Body of pancreas (tissue), 4 donors: ENCODE measurements around the gene DEFB113.

Experiments used
- POLR2A ChIP-seq, 3 donors: fragments of 450-650 bp; IDR thresholded peaks; one replicate each; pipeline ENCODE4 v1.6.1; 2016; ENCODE audit warnings: antibody characterized with exemption in 3 of 3, mild to moderate bottlenecking in 2 of 3
- TF ChIP-seq, protein P1 (sequence below), 7 experiments: fragments of 450-650 bp in 4 of 7; fragments of 200-600 bp in 3 of 7; sonication (generic) in 3 of 7; IDR thresholded peaks; one replicate each; pipeline ENCODE4 v1.5.1; 2016 to 2019; ENCODE audit warnings: antibody characterized with exemption in 7 of 7

- TF ChIP-seq POLR2A (IDR thresholded peaks at IDR 0.05): no peak
- TF ChIP-seq, protein P1, sequence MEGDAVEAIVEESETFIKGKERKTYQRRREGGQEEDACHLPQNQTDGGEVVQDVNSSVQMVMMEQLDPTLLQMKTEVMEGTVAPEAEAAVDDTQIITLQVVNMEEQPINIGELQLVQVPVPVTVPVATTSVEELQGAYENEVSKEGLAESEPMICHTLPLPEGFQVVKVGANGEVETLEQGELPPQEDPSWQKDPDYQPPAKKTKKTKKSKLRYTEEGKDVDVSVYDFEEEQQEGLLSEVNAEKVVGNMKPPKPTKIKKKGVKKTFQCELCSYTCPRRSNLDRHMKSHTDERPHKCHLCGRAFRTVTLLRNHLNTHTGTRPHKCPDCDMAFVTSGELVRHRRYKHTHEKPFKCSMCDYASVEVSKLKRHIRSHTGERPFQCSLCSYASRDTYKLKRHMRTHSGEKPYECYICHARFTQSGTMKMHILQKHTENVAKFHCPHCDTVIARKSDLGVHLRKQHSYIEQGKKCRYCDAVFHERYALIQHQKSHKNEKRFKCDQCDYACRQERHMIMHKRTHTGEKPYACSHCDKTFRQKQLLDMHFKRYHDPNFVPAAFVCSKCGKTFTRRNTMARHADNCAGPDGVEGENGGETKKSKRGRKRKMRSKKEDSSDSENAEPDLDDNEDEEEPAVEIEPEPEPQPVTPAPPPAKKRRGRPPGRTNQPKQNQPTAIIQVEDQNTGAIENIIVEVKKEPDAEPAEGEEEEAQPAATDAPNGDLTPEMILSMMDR (IDR thresholded peaks at IDR 0.05): no peak
Measured at GRCh38 chr6:49929340-49929739, 40.1 kb downstream of the DEFB113 start.
